ENCODE data around the gene DIAPH2. TPM values are rescaled to one million over a fixed set of nuclear protein-coding genes. Genes with fewer than 3 reads are reported as not detected.

The DIAPH2 gene
- total RNA-seq, 4 donors from 2014 or later: 40.2 to 52.2 (median 44.8) TPM

DNA sequence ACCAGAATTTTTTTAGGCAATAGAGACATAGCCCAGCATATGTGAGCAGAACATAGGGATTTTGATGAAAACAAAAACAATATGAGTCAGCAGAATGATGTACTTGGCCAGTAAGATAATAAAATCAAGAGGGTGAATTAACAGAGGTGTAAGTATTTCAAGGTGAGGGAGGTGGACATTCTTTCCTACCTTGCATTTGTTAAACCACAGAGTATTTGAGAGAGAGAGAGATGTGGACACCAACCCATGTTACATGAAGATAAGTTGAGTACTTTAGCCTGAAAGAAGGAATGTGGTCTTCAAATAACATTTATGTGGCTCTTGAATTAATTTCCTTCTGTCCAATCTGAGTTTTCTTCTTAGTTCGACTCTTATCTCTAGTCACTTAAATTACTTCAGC is 68.6 kb downstream of the DIAPH2 start:
- Histone ChIP-seq H3K4me1 (no peaks in the 10 kb centered on the region), H3K27ac (no peak overlapping the region), H3K27me3 (no peaks in the 10 kb centered on the region), H3K9me3 (no peaks in the 10 kb centered on the region), H3K4me3 (no peak overlapping the region), H3K36me3 (peaks cover 0 to 7% (median 0%) of the 10 kb centered on the region in 3 donors)
- TF ChIP-seq, protein P1, sequence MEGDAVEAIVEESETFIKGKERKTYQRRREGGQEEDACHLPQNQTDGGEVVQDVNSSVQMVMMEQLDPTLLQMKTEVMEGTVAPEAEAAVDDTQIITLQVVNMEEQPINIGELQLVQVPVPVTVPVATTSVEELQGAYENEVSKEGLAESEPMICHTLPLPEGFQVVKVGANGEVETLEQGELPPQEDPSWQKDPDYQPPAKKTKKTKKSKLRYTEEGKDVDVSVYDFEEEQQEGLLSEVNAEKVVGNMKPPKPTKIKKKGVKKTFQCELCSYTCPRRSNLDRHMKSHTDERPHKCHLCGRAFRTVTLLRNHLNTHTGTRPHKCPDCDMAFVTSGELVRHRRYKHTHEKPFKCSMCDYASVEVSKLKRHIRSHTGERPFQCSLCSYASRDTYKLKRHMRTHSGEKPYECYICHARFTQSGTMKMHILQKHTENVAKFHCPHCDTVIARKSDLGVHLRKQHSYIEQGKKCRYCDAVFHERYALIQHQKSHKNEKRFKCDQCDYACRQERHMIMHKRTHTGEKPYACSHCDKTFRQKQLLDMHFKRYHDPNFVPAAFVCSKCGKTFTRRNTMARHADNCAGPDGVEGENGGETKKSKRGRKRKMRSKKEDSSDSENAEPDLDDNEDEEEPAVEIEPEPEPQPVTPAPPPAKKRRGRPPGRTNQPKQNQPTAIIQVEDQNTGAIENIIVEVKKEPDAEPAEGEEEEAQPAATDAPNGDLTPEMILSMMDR (IDR thresholded peaks at IDR 0.05): no peak
- TF ChIP-seq EP300 (IDR thresholded peaks at IDR 0.05): no peak
- TF ChIP-seq POLR2A (IDR thresholded peaks at IDR 0.05): no peak
- no peak for DNase-seq (ENCODE audit: low spot score in 2 of 2)
- 83 to 100% methylated on average over 1 of the region's 1 CpG for WGBS, 2 donors

GRCh38 chrX:96756491-96756890 is 71.8 kb downstream of the DIAPH2 start:
- Histone ChIP-seq H3K27ac (no peak overlapping the region), H3K36me3 (peaks cover 0 to 7% (median 0%) of the 10 kb centered on the region in 3 donors), H3K9me3 (no peaks in the 10 kb centered on the region), H3K4me3 (no peak overlapping the region), H3K4me1 (no peaks in the 10 kb centered on the region), H3K27me3 (no peaks in the 10 kb centered on the region)
- TF ChIP-seq EP300 (IDR thresholded peaks at IDR 0.05): no peak
- TF ChIP-seq POLR2A (IDR thresholded peaks at IDR 0.05): no peak
- TF ChIP-seq, protein P1 (IDR thresholded peaks at IDR 0.05): no peak
- 64 to 77% methylated on average over 3 of the region's 3 CpGs for WGBS, 2 donors
- no peak for DNase-seq (ENCODE audit: low spot score in 2 of 2)

DNA sequence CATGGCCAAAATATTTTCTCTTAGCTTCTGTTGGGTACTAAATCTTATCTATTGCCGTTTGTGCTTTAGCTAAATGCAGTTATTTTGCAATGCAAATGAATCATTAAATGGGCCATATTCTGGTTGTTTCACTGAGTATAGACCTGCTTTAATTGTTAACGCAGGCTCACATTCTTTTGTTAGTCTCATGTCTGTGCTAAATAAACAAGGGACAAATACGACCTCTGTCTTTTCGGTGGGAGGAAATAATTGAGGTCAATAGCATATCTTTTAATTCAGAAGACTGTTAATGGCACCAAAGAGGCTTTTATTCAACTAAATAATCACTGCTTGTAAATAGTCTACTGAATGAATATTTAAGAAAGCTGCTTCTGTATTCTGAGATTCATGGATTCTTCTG is 76.9 kb downstream of the DIAPH2 start:
- WGBS, 2 donors: 36 to 41% methylated on average over 4 of the region's 4 CpGs
- Histone ChIP-seq H3K36me3 (no peaks in the 10 kb centered on the region), H3K9me3 (no peaks in the 10 kb centered on the region), H3K4me1 (no peaks in the 10 kb centered on the region), H3K27me3 (no peaks in the 10 kb centered on the region), H3K4me3 (no peak overlapping the region), H3K27ac (no peak overlapping the region)
- no peak for DNase-seq (ENCODE audit: low spot score in 2 of 2)
- TF ChIP-seq POLR2A (IDR thresholded peaks at IDR 0.05) (no peak), EP300 (IDR thresholded peaks at IDR 0.05) (no peak)
- TF ChIP-seq, protein P1 (IDR thresholded peaks at IDR 0.05): no peak

- Histone ChIP-seq H3K36me3 (no peaks in the 10 kb centered on the region), H3K27me3 (peaks cover 0 to under 1% of the 10 kb centered on the region in 2 donors), H3K4me3 (no peak overlapping the region), H3K9me3 (no peaks in the 10 kb centered on the region), H3K4me1 (no peaks in the 10 kb centered on the region), H3K27ac (no peak overlapping the region)
- no peak for DNase-seq (ENCODE audit: low spot score in 2 of 2)
- TF ChIP-seq, protein P1 (IDR thresholded peaks at IDR 0.05): no peak
- 66 to 79% methylated on average over 4 of the region's 4 CpGs for WGBS, 2 donors
Measured at GRCh38 chrX:96763608-96764007, 79.0 kb downstream of the DIAPH2 start.

DNA sequence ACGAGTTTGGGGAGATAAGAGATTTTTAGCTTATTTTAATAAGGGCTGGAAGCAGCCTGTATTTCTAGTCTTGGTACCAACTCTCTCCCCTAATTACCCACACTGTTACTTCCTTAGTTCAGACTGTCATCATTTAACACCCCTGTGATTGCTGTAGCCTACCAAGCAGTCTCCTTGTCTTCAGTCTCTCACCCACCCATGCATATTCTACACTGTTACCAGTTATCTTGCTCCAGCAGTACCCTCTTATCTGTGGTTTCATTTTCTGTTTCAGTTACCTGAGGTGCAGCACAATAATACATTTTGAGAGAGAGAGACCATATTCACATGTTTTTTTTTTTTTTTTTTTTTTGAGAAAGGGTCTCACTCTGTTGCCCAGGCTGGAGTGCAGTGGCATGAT is 80.2 kb downstream of the DIAPH2 start:
- H3K27ac ChIP-seq: no peak overlapping the region
- H3K27me3 ChIP-seq: peaks cover 0 to 5% of the 10 kb centered on the region in 2 donors
- H3K36me3 ChIP-seq: no peaks in the 10 kb centered on the region
- H3K4me3 ChIP-seq: no peak overlapping the region
- DNase-seq (ENCODE audit: low spot score in 2 of 2): no peak
- WGBS, 2 donors: 40 to 100% methylated on average over 1 of the region's 1 CpG
- H3K4me1 ChIP-seq: no peaks in the 10 kb centered on the region
- no peaks in the 10 kb centered on the region for H3K9me3 ChIP-seq
- TF ChIP-seq, protein P1 (IDR thresholded peaks at IDR 0.05): no peak
- TF ChIP-seq EP300 (IDR thresholded peaks at IDR 0.05) (no peak), POLR2A (IDR thresholded peaks at IDR 0.05) (no peak)

All from tibial nerve (tissue), 4 donors.